Activated naive CD8-positive, alpha-beta T cell treated with anti-CD3 and anti-CD28 coated beads, Interleukin-2, amount 10 ng/mL, durations not matched to agents 7 days and 5 days (primary cell): ENCODE results near the gene CUX1. TPM values are rescaled to one million over a fixed set of nuclear protein-coding genes. Genes with fewer than 3 reads are reported as not detected.

Experiments
- ATAC-seq: fragments of 150-1000 bp; cut with Tn5 transposase; one replicate; pipeline ENCODE4 v1.10.0; 2021; ENCODE audit warnings: low read depth, moderate library complexity
- POLR2A ChIA-PET: fragments of 350-600 bp; sonication (Branson Sonifier 250); formaldehyde crosslinking; loops from one replicate; lab custom pipeline; 2021; ENCODE audit warnings: antibody characterized with exemption; lab: Charles Lee
- DNase-seq: peaks from one replicate; pipeline ENCODE4 v3.0.0; 2021
- H3K27ac Mint-ChIP-seq: one replicate; pipeline ENCODE4 v1.8.0; 2022; ENCODE audit warnings: mild to moderate bottlenecking, mixed read lengths
- H3K27me3 Mint-ChIP-seq: one replicate; pipeline ENCODE4 v1.8.0; 2022; ENCODE audit warnings: mild to moderate bottlenecking, moderate library complexity, mixed read lengths
- H3K36me3 Mint-ChIP-seq: one replicate; pipeline ENCODE4 v1.8.0; 2021; ENCODE audit warnings: mild to moderate bottlenecking, mixed read lengths
- H3K4me1 Mint-ChIP-seq: one replicate; pipeline ENCODE4 v1.8.0; 2021; ENCODE audit warnings: mixed read lengths
- H3K4me3 Mint-ChIP-seq: one replicate; pipeline ENCODE4 v1.8.0; 2022; ENCODE audit warnings: mild to moderate bottlenecking, moderate library complexity, mixed read lengths
- H3K9me3 Mint-ChIP-seq: one replicate; pipeline ENCODE4 v1.8.0; 2021; ENCODE audit warnings: mixed read lengths
- total RNA-seq, 2 experiments: library from RNA; stranded (reverse); gene quantifications; one replicate each; pipeline ENCODE4 v1.2.3, GENCODE V29; 2021

CUX1 gene
- total RNA-seq, 2 experiments from 2014 or later = 35.7 to 37.6 TPM

GRCh38 chr7:101899616-101900015, 82.2 kb downstream of the CUX1 start:
- H3K36me3 Mint-ChIP-seq = no peaks in the 10 kb centered on the region
- no peak overlapping the region for H3K4me3 Mint-ChIP-seq

GRCh38 chr7:101900103-101900502, 82.7 kb downstream of the CUX1 start:
- Mint-ChIP-seq H3K27me3 (no peaks in the 10 kb centered on the region), H3K9me3 (no peaks in the 10 kb centered on the region), H3K27ac (no peak overlapping the region), H3K36me3 (no peaks in the 10 kb centered on the region), H3K4me1 (peaks cover 2% of the 10 kb centered on the region), H3K4me3 (no peak overlapping the region)
- ATAC-seq (no peak), DNase-seq (no peak)
- POLR2A ChIA-PET = no interaction called here

More at GRCh38 chr7:101899616-101900015, 82.2 kb downstream of the CUX1 start:
- Mint-ChIP-seq H3K27ac (no peak overlapping the region), H3K27me3 (no peaks in the 10 kb centered on the region), H3K9me3 (no peaks in the 10 kb centered on the region), H3K4me1 (peaks cover 2% of the 10 kb centered on the region)
- DNase-seq (no peak), ATAC-seq (no peak)
- POLR2A ChIA-PET = no interaction called here

GRCh38 chr7:101901661-101902491, 84.5 kb downstream of the CUX1 start:
- POLR2A ChIA-PET = no interaction called here
- Mint-ChIP-seq H3K27ac (no peak overlapping the region), H3K4me3 (no peak overlapping the region), H3K36me3 (no peaks in the 10 kb centered on the region), H3K27me3 (no peaks in the 10 kb centered on the region), H3K4me1 (peaks cover 2% of the 10 kb centered on the region), H3K9me3 (no peaks in the 10 kb centered on the region)
- DNase-seq (no peak), ATAC-seq (no peak)

GRCh38 chr7:101902680-101903514, 85.5 kb downstream of the CUX1 start:
- no peak overlapping the region for H3K4me3 Mint-ChIP-seq
- no peaks in the 10 kb centered on the region for H3K9me3 Mint-ChIP-seq
- no peaks in the 10 kb centered on the region for H3K36me3 Mint-ChIP-seq
- no peak for ATAC-seq
- DNase-seq = no peak
- peaks cover 2% of the 10 kb centered on the region for H3K4me1 Mint-ChIP-seq
- no peaks in the 10 kb centered on the region for H3K27me3 Mint-ChIP-seq
- POLR2A ChIA-PET = no interaction called here
- no peak overlapping the region for H3K27ac Mint-ChIP-seq

- Mint-ChIP-seq H3K27ac (no peak overlapping the region), H3K4me3 (no peak overlapping the region), H3K4me1 (peaks cover 2% of the 10 kb centered on the region), H3K9me3 (no peaks in the 10 kb centered on the region), H3K36me3 (no peaks in the 10 kb centered on the region), H3K27me3 (no peaks in the 10 kb centered on the region)
- no peak for ATAC-seq
- no peak for DNase-seq
- POLR2A ChIA-PET = no interaction called here
Measured at GRCh38 chr7:101903515-101903868, 86.1 kb downstream of the CUX1 start.

GRCh38 chr7:101904019-101904418, 86.6 kb downstream of the CUX1 start:
- Mint-ChIP-seq H3K27ac (no peak overlapping the region), H3K27me3 (no peaks in the 10 kb centered on the region), H3K9me3 (no peaks in the 10 kb centered on the region), H3K4me1 (peaks cover 2% of the 10 kb centered on the region), H3K36me3 (no peaks in the 10 kb centered on the region), H3K4me3 (no peak overlapping the region)
- ATAC-seq (no peak), DNase-seq (no peak)
- POLR2A ChIA-PET = no interaction called here

- Mint-ChIP-seq H3K9me3 (no peaks in the 10 kb centered on the region), H3K27me3 (no peaks in the 10 kb centered on the region)
- DNase-seq = no peak
Measured at GRCh38 chr7:101905203-101905865, 87.9 kb downstream of the CUX1 start.

GRCh38 chr7:101906291-101907240, 89.1 kb downstream of the CUX1 start:
- Mint-ChIP-seq H3K4me3 (no peak overlapping the region), H3K36me3 (no peaks in the 10 kb centered on the region), H3K27me3 (no peaks in the 10 kb centered on the region), H3K4me1 (no peaks in the 10 kb centered on the region), H3K9me3 (no peaks in the 10 kb centered on the region), H3K27ac (no peak overlapping the region)
- DNase-seq (no peak), ATAC-seq (no peak)
- POLR2A ChIA-PET = no interaction called here

More at GRCh38 chr7:101905203-101905865, 87.9 kb downstream of the CUX1 start:
- Mint-ChIP-seq H3K4me1 (no peaks in the 10 kb centered on the region), H3K4me3 (no peak overlapping the region), H3K27ac (no peak overlapping the region), H3K36me3 (no peaks in the 10 kb centered on the region)
- POLR2A ChIA-PET = no interaction called here
- ATAC-seq = no peak

GRCh38 chr7:101910991-101911799, 93.8 kb downstream of the CUX1 start:
- no peaks in the 10 kb centered on the region for H3K36me3 Mint-ChIP-seq
- POLR2A ChIA-PET = no interaction called here
- H3K27ac Mint-ChIP-seq = no peak overlapping the region
- ATAC-seq = no peak
- no peak for DNase-seq
- no peaks in the 10 kb centered on the region for H3K4me1 Mint-ChIP-seq
- no peak overlapping the region for H3K4me3 Mint-ChIP-seq
- H3K27me3 Mint-ChIP-seq = no peaks in the 10 kb centered on the region
- no peaks in the 10 kb centered on the region for H3K9me3 Mint-ChIP-seq

GRCh38 chr7:101911800-101912715, 94.6 kb downstream of the CUX1 start:
- H3K36me3 Mint-ChIP-seq = no peaks in the 10 kb centered on the region
- POLR2A ChIA-PET = interaction anchor here (0.6 kb wide), 1 partner anchor 101 kb away, joined by 3 read pairs; no protein-coding TSS in a partner anchor
- DNase-seq = no peak
- no peak for ATAC-seq
- H3K27ac Mint-ChIP-seq = no peak overlapping the region
- H3K9me3 Mint-ChIP-seq = no peaks in the 10 kb centered on the region
- no peaks in the 10 kb centered on the region for H3K27me3 Mint-ChIP-seq
- H3K4me3 Mint-ChIP-seq = no peak overlapping the region
- H3K4me1 Mint-ChIP-seq = no peaks in the 10 kb centered on the region

- ATAC-seq (no peak), DNase-seq (no peak)
- no peaks in the 10 kb centered on the region for H3K36me3 Mint-ChIP-seq
- H3K4me1 Mint-ChIP-seq = no peaks in the 10 kb centered on the region
- no peaks in the 10 kb centered on the region for H3K9me3 Mint-ChIP-seq
- no peaks in the 10 kb centered on the region for H3K27me3 Mint-ChIP-seq
- POLR2A ChIA-PET = interaction anchor here (0.6 kb wide), 1 partner anchor 102 kb away, joined by 3 read pairs; no protein-coding TSS in a partner anchor
- no peak overlapping the region for H3K4me3 Mint-ChIP-seq
- H3K27ac Mint-ChIP-seq = no peak overlapping the region
Measured at GRCh38 chr7:101912716-101913110, 95.3 kb downstream of the CUX1 start.
